Immature natural killer cell (primary cell): Measurements from ENCODE around the gene SNTA1. TPM values are rescaled to one million over a fixed set of nuclear protein-coding genes. Genes with fewer than 3 reads are reported as not detected.
"Not testable (repeated sequence)": the region's sequence is repeated elsewhere in the genome, so short reads cannot be mapped to it uniquely, and the experiment has no call there.

Experiments
- DNase-seq, 3 donors: peaks; one replicate each; pipeline ENCODE4 v3.0.0; 2022; ENCODE audit warnings: mixed read lengths in 1 of 3
- H3K27ac Mint-ChIP-seq, 6 donors: one replicate each; pipeline ENCODE4 v1.8.0; 2020; ENCODE audit warnings: mixed read lengths in 6 of 6, mild to moderate bottlenecking in 5 of 6, inconsistent platforms in 4 of 6, moderate library complexity in 3 of 6
- H3K27me3 Mint-ChIP-seq, 3 donors: one replicate each; pipeline ENCODE4 v1.8.0; 2020 to 2021; ENCODE audit warnings: low read depth in 3 of 3, mild to moderate bottlenecking in 3 of 3, mixed read lengths in 3 of 3, moderate library complexity in 3 of 3, inconsistent platforms in 1 of 3
- H3K36me3 Mint-ChIP-seq, 3 donors: one replicate each; pipeline ENCODE4 v1.8.0; 2020; ENCODE audit warnings: mixed read lengths in 3 of 3, inconsistent platforms in 2 of 3, mild to moderate bottlenecking in 2 of 3
- H3K4me1 Mint-ChIP-seq, 2 donors: one replicate each; pipeline ENCODE4 v1.8.0; 2020; ENCODE audit warnings: inconsistent platforms in 2 of 2, mild to moderate bottlenecking in 2 of 2, mixed read lengths in 2 of 2, moderate library complexity in 1 of 2
- H3K4me3 Mint-ChIP-seq, 5 donors: one replicate each; pipeline ENCODE4 v1.8.0; 2020; ENCODE audit warnings: mild to moderate bottlenecking in 5 of 5, mixed read lengths in 5 of 5, inconsistent platforms in 3 of 5, moderate library complexity in 3 of 5
- H3K9me3 Mint-ChIP-seq, 6 donors: one replicate each; pipeline ENCODE4 v1.8.0; 2020; ENCODE audit warnings: mild to moderate bottlenecking in 6 of 6, mixed read lengths in 6 of 6, inconsistent platforms in 4 of 6, moderate library complexity in 3 of 6
- polyA plus RNA-seq, 3 donors: library from polyadenylated mRNA; unstranded; fragments of 300-500 nt; fragmentation: Illumina TruSeq; gene quantifications; one replicate each; pipeline ENCODE4 v1.2.3, GENCODE V29; 2021

The SNTA1 gene
- polyA plus RNA-seq, 3 donors from 2014 or later = 2.4 to 2.8 TPM; not detected in 1

GRCh38 chr20:33450867-33451266 is 7.3 kb upstream of the SNTA1 start:
- Mint-ChIP-seq H3K36me3 (no peaks in the 10 kb centered on the region), H3K27ac (no peak overlapping the region), H3K4me1 (no peaks in the 10 kb centered on the region), H3K27me3 (peaks cover 0 to 1% (median 0%) of the 10 kb centered on the region in 3 donors), H3K4me3 (no peak overlapping the region), H3K9me3 (no peaks in the 10 kb centered on the region)
- no peak for DNase-seq

GRCh38 chr20:33445881-33446625 is 2.5 kb upstream of the SNTA1 start:
- Mint-ChIP-seq H3K4me3 (no peak overlapping the region), H3K27me3 (peaks cover 7 to 9% (median 8%) of the 10 kb centered on the region in 3 donors), H3K27ac (peak overlapping the region in 2 of 6 donors; percentile 53 to 67), H3K4me1 (peaks cover 14 to 17% of the 10 kb centered on the region in 2 donors), H3K36me3 (no peaks in the 10 kb centered on the region), H3K9me3 (no peaks in the 10 kb centered on the region)
- no peak for DNase-seq

GRCh38 chr20:33444797-33445560 is 1.4 kb upstream of the SNTA1 start:
- Mint-ChIP-seq H3K9me3 (no peaks in the 10 kb centered on the region), H3K4me1 (peaks cover 14 to 17% of the 10 kb centered on the region in 2 donors), H3K27ac (peak overlapping the region; percentile 74 to 93 (median 90)), H3K27me3 (peaks cover 7 to 9% (median 8%) of the 10 kb centered on the region in 3 donors), H3K36me3 (no peaks in the 10 kb centered on the region), H3K4me3 (peak overlapping the region; percentile 90 to 94 (median 93))
- peak in 2 of 3 donors; percentile 13 to 21 for DNase-seq

GRCh38 chr20:33443006-33443511 is 504 bp downstream of the SNTA1 start:
- no peaks in the 10 kb centered on the region for H3K36me3 Mint-ChIP-seq
- peaks cover 14 to 17% of the 10 kb centered on the region in 2 donors for H3K4me1 Mint-ChIP-seq
- H3K4me3 Mint-ChIP-seq = peak overlapping the region; percentile 71 to 90 (median 87)
- H3K9me3 Mint-ChIP-seq = no peaks in the 10 kb centered on the region
- DNase-seq = no peak
- H3K27ac Mint-ChIP-seq = peak overlapping the region in 4 of 6 donors; percentile 55 to 81 (median 76)
- peaks cover 6 to 9% (median 7%) of the 10 kb centered on the region in 3 donors for H3K27me3 Mint-ChIP-seq

- Mint-ChIP-seq H3K36me3 (no peaks in the 10 kb centered on the region), H3K27ac (peak overlapping the region in 4 of 6 donors; percentile 55 to 81 (median 76)), H3K4me1 (peaks cover 14 to 17% of the 10 kb centered on the region in 2 donors), H3K9me3 (no peaks in the 10 kb centered on the region), H3K27me3 (peaks cover 6 to 9% (median 7%) of the 10 kb centered on the region in 3 donors), H3K4me3 (peak overlapping the region; percentile 71 to 90 (median 87))
- DNase-seq = no peak
Measured at GRCh38 chr20:33442136-33443005, 1.2 kb downstream of the SNTA1 start.

GRCh38 chr20:33441142-33441955 is 2.2 kb downstream of the SNTA1 start:
- Mint-ChIP-seq H3K27ac (no peak overlapping the region), H3K4me3 (peak overlapping the region in 4 of 5 donors; percentile 7 to 90 (median 59)), H3K4me1 (peaks cover 14 to 17% of the 10 kb centered on the region in 2 donors), H3K9me3 (no peaks in the 10 kb centered on the region), H3K36me3 (no peaks in the 10 kb centered on the region), H3K27me3 (peaks cover 6 to 9% (median 7%) of the 10 kb centered on the region in 3 donors)
- no peak for DNase-seq

- Mint-ChIP-seq H3K4me3 (peak overlapping the region in 1 of 5 donors; percentile 26), H3K4me1 (peaks cover 14 to 17% of the 10 kb centered on the region in 2 donors)
- H3K9me3 Mint-ChIP-seq, DNase-seq, H3K27ac Mint-ChIP-seq, H3K36me3 Mint-ChIP-seq, H3K27me3 Mint-ChIP-seq: not testable (repeated sequence)
Measured at GRCh38 chr20:33440562-33440961, 3.0 kb downstream of the SNTA1 start.

- Mint-ChIP-seq H3K4me1 (peaks cover 3 to 5% of the 10 kb centered on the region in 2 donors), H3K9me3 (no peaks in the 10 kb centered on the region), H3K27ac (peak overlapping the region in 1 of 6 donors; percentile 61), H3K36me3 (no peaks in the 10 kb centered on the region), H3K4me3 (no peak overlapping the region), H3K27me3 (peaks cover 0 to 5% (median 3%) of the 10 kb centered on the region in 3 donors)
- DNase-seq = no peak
Measured at GRCh38 chr20:33438481-33438880, 5.1 kb downstream of the SNTA1 start.

GRCh38 chr20:33437141-33437911 is 6.2 kb downstream of the SNTA1 start:
- Mint-ChIP-seq H3K27me3 (no peaks in the 10 kb centered on the region), H3K27ac (no peak overlapping the region), H3K9me3 (no peaks in the 10 kb centered on the region)

GRCh38 chr20:33434434-33434833 is 9.1 kb downstream of the SNTA1 start:
- DNase-seq = no peak
- Mint-ChIP-seq H3K27me3 (no peaks in the 10 kb centered on the region), H3K4me1 (no peaks in the 10 kb centered on the region), H3K4me3 (no peak overlapping the region), H3K27ac (no peak overlapping the region), H3K36me3 (no peaks in the 10 kb centered on the region), H3K9me3 (no peaks in the 10 kb centered on the region)

More at GRCh38 chr20:33437141-33437911, 6.2 kb downstream of the SNTA1 start:
- no peak overlapping the region for H3K4me3 Mint-ChIP-seq
- H3K36me3 Mint-ChIP-seq = no peaks in the 10 kb centered on the region
- DNase-seq = no peak
- no peaks in the 10 kb centered on the region for H3K4me1 Mint-ChIP-seq

- Mint-ChIP-seq H3K4me1 (no peaks in the 10 kb centered on the region), H3K9me3 (no peaks in the 10 kb centered on the region), H3K27me3 (no peaks in the 10 kb centered on the region), H3K36me3 (no peaks in the 10 kb centered on the region), H3K27ac (no peak overlapping the region), H3K4me3 (no peak overlapping the region)
- DNase-seq = no peak
Measured at GRCh38 chr20:33433465-33434234, 9.9 kb downstream of the SNTA1 start.
